Astrocyte (in vitro differentiated cells and primary cell): ENCODE measurements around the gene RWDD2A. TPM values are rescaled to one million over a fixed set of nuclear protein-coding genes. Genes with fewer than 3 reads are reported as not detected.
A peak's percentile ranks its signal among the peaks of the same experiment; 100 is the strongest.
"Not testable (repeated sequence)": the region's sequence is repeated elsewhere in the genome, so short reads cannot be mapped to it uniquely, and the experiment has no call there.

Experiments
- DNase-seq: peaks from one replicate; pipeline ENCODE4 v3.0.0-alpha.2; 2010; ENCODE audit warnings: low read depth
- FAIRE-seq: peaks from 2 replicates; lab custom pipeline; 2011; peaks lifted over from hg19 to GRCh38; lab: Jason Lieb, UNC
- H2AFZ ChIP-seq: 2 replicates; pipeline ENCODE4 v1.6.0; 2012; ENCODE audit warnings: low read depth, low read length, inconsistent platforms
- H3K27ac ChIP-seq: 2 replicates; pipeline ENCODE4 v1.5.1; 2011; ENCODE audit warnings: low read depth, low read length, inconsistent platforms
- H3K27me3 ChIP-seq: 2 replicates; pipeline ENCODE4 v1.6.0; 2011; ENCODE audit warnings: low read length, inconsistent platforms; ENCODE audit not compliant: insufficient read depth
- H3K36me3 ChIP-seq: 2 replicates; pipeline ENCODE4 v1.5.1; 2011; ENCODE audit warnings: low read length, inconsistent platforms; ENCODE audit not compliant: insufficient read depth
- H3K4me1 ChIP-seq: 2 replicates; pipeline ENCODE4 v1.5.1; 2011; ENCODE audit warnings: low read length, inconsistent platforms; ENCODE audit not compliant: insufficient read depth
- H3K4me2 ChIP-seq: 2 replicates; pipeline ENCODE4 v1.6.0; 2012; ENCODE audit warnings: low read length, inconsistent platforms
- H3K4me3 ChIP-seq: 2 replicates; pipeline ENCODE4 v1.5.1; 2011; ENCODE audit warnings: low read depth, mild to moderate bottlenecking, low read length, inconsistent platforms; ENCODE audit not compliant: insufficient read depth
- H3K79me2 ChIP-seq: 2 replicates; pipeline ENCODE4 v1.6.0; 2012; ENCODE audit warnings: mild to moderate bottlenecking, low read length, inconsistent platforms; ENCODE audit not compliant: insufficient read depth
- H3K9ac ChIP-seq: 2 replicates; pipeline ENCODE4 v1.6.0; 2012; ENCODE audit warnings: mild to moderate bottlenecking, low read length, inconsistent platforms
- H3K9me3 ChIP-seq: 2 replicates; pipeline ENCODE4 v1.5.1; 2012; ENCODE audit warnings: low read depth, mild to moderate bottlenecking, low read length, inconsistent platforms; ENCODE audit not compliant: insufficient read depth
- H4K20me1 ChIP-seq: 2 replicates; pipeline ENCODE4 v1.6.0; 2012; ENCODE audit warnings: low read length, inconsistent platforms; ENCODE audit not compliant: insufficient read depth
- H3K27ac Mint-ChIP-seq: one replicate; pipeline ENCODE4 v1.8.0; 2021; ENCODE audit warnings: mild to moderate bottlenecking, mixed read lengths; ENCODE audit not compliant: unreplicated experiment
- H3K27me3 Mint-ChIP-seq: one replicate; pipeline ENCODE4 v1.8.0; 2021; ENCODE audit warnings: low read depth, mixed read lengths; ENCODE audit not compliant: unreplicated experiment
- H3K36me3 Mint-ChIP-seq: one replicate; pipeline ENCODE4 v1.8.0; 2021; ENCODE audit warnings: low read depth, mixed read lengths; ENCODE audit not compliant: unreplicated experiment
- H3K4me1 Mint-ChIP-seq: one replicate; pipeline ENCODE4 v1.8.0; 2021; ENCODE audit warnings: low read depth, mixed read lengths; ENCODE audit not compliant: unreplicated experiment
- H3K4me3 Mint-ChIP-seq: one replicate; pipeline ENCODE4 v1.8.0; 2021; ENCODE audit warnings: mild to moderate bottlenecking, moderate library complexity, mixed read lengths; ENCODE audit not compliant: unreplicated experiment
- H3K9me3 Mint-ChIP-seq: one replicate; pipeline ENCODE4 v1.8.0; 2021; ENCODE audit warnings: mild to moderate bottlenecking, mixed read lengths; ENCODE audit not compliant: unreplicated experiment
- CTCF ChIP-seq: IDR thresholded peaks from 2 replicates; pipeline ENCODE4 v1.5.1; 2011; ENCODE audit warnings: low read depth, mild to moderate bottlenecking, inconsistent platforms, low read length, moderate library complexity; ENCODE audit not compliant: insufficient read depth
- EZH2 ChIP-seq: IDR thresholded peaks from 2 replicates; pipeline ENCODE4 v1.6.1; 2012; ENCODE audit warnings: mild to moderate bottlenecking, low read length, inconsistent platforms; ENCODE audit not compliant: insufficient read depth
- total RNA-seq: library from RNA; stranded (reverse); gene quantifications from 2 replicates; pipeline ENCODE4 v1.2.1, GENCODE V29; 2021

The RWDD2A gene
- total RNA-seq, 1 donor from 2014 or later = 4.9 TPM

- no peak overlapping the region for H3K4me3 ChIP-seq
- peaks cover 45% of the 10 kb centered on the region for H3K4me1 Mint-ChIP-seq
- H3K36me3 Mint-ChIP-seq = peaks cover 27% of the 10 kb centered on the region
- H3K4me3 Mint-ChIP-seq = no peak overlapping the region
- H3K36me3 ChIP-seq = peaks cover 70% of the 10 kb centered on the region
- H2AFZ ChIP-seq = no peak overlapping the region
- H4K20me1 ChIP-seq = peaks cover 80% of the 10 kb centered on the region
- H3K27me3 ChIP-seq = no peaks in the 10 kb centered on the region
- peaks cover 22% of the 10 kb centered on the region for H3K4me1 ChIP-seq
- DNase-seq (no peak), FAIRE-seq (no peak)
- no peak overlapping the region for H3K9ac ChIP-seq
- peaks cover 61% of the 10 kb centered on the region for H3K79me2 ChIP-seq
- no peaks in the 10 kb centered on the region for H3K9me3 Mint-ChIP-seq
- H3K4me2 ChIP-seq = no peak overlapping the region
- TF ChIP-seq EZH2 (no peak), CTCF (no peak)
- H3K27ac Mint-ChIP-seq = peak overlapping the region; percentile 13
- H3K27ac ChIP-seq = no peak overlapping the region
- no peaks in the 10 kb centered on the region for H3K9me3 ChIP-seq
- H3K27me3 Mint-ChIP-seq = no peaks in the 10 kb centered on the region
Observed at GRCh38 chr6:83185096-83185495, 8.1 kb upstream of the RWDD2A start.

- Mint-ChIP-seq H3K36me3 (peaks cover 18% of the 10 kb centered on the region), H3K27me3 (no peaks in the 10 kb centered on the region), H3K4me1 (peaks cover 30% of the 10 kb centered on the region), H3K9me3 (no peaks in the 10 kb centered on the region), H3K4me3 (no peak overlapping the region), H3K27ac (no peak overlapping the region)
- no peak overlapping the region for H3K9ac ChIP-seq
- no peaks in the 10 kb centered on the region for H3K27me3 ChIP-seq
- peaks cover 44% of the 10 kb centered on the region for H3K36me3 ChIP-seq
- no peak overlapping the region for H2AFZ ChIP-seq
- peaks cover 76% of the 10 kb centered on the region for H3K79me2 ChIP-seq
- TF ChIP-seq EZH2 (no peak), CTCF (no peak)
- H3K9me3 ChIP-seq = no peaks in the 10 kb centered on the region
- H3K4me3 ChIP-seq = no peak overlapping the region
- no peak overlapping the region for H3K4me2 ChIP-seq
- no peak for FAIRE-seq
- DNase-seq = no peak
- H3K4me1 ChIP-seq = peaks cover 7% of the 10 kb centered on the region
- H3K27ac ChIP-seq = no peak overlapping the region
- H4K20me1 ChIP-seq = peaks cover 71% of the 10 kb centered on the region
Observed at GRCh38 chr6:83188501-83188900, 4.7 kb upstream of the RWDD2A start.

- peaks cover 13% of the 10 kb centered on the region for H3K36me3 Mint-ChIP-seq
- no peaks in the 10 kb centered on the region for H3K9me3 Mint-ChIP-seq
- H3K36me3 ChIP-seq = peaks cover 34% of the 10 kb centered on the region
- no peaks in the 10 kb centered on the region for H3K27me3 Mint-ChIP-seq
- no peaks in the 10 kb centered on the region for H3K27me3 ChIP-seq
- TF ChIP-seq CTCF (no peak), EZH2 (no peak)
- H3K4me1 ChIP-seq = peaks cover 6% of the 10 kb centered on the region
- H3K4me3 ChIP-seq = no peak overlapping the region
- no peak overlapping the region for H3K9ac ChIP-seq
- no peak overlapping the region for H3K27ac Mint-ChIP-seq
- H3K4me1 Mint-ChIP-seq = peaks cover 26% of the 10 kb centered on the region
- H3K4me3 Mint-ChIP-seq = peak overlapping the region; percentile 99
- H2AFZ ChIP-seq = no peak overlapping the region
- FAIRE-seq (no peak), DNase-seq (no peak)
- no peak overlapping the region for H3K27ac ChIP-seq
- no peaks in the 10 kb centered on the region for H3K9me3 ChIP-seq
- peaks cover 74% of the 10 kb centered on the region for H3K79me2 ChIP-seq
- peaks cover 62% of the 10 kb centered on the region for H4K20me1 ChIP-seq
- H3K4me2 ChIP-seq = peak overlapping the region; percentile 87
Observed at GRCh38 chr6:83190626-83191025, 2.5 kb upstream of the RWDD2A start.

GRCh38 chr6:83191974-83192373, 1.2 kb upstream of the RWDD2A start:
- not testable (repeated sequence) for H3K9me3 Mint-ChIP-seq, FAIRE-seq, H3K27me3 ChIP-seq, H2AFZ ChIP-seq, H3K9me3 ChIP-seq, DNase-seq, H3K27me3 Mint-ChIP-seq, H3K4me1 ChIP-seq
- H3K4me1 Mint-ChIP-seq = peaks cover 26% of the 10 kb centered on the region
- peaks cover 65% of the 10 kb centered on the region for H3K79me2 ChIP-seq
- H3K9ac ChIP-seq = peak overlapping the region; percentile 91
- H3K36me3 ChIP-seq = peaks cover 32% of the 10 kb centered on the region
- H3K27ac Mint-ChIP-seq = peak overlapping the region; percentile 98
- peaks cover 13% of the 10 kb centered on the region for H3K36me3 Mint-ChIP-seq
- H3K27ac ChIP-seq = peak overlapping the region; percentile 90
- peak overlapping the region; percentile 74 for H3K4me3 ChIP-seq
- peaks cover 55% of the 10 kb centered on the region for H4K20me1 ChIP-seq
- H3K4me3 Mint-ChIP-seq = peak overlapping the region; percentile 99
- H3K4me2 ChIP-seq = peak overlapping the region; percentile 87
